ENCODE results near the gene TAF9B. TPM values are rescaled to one million over a fixed set of nuclear protein-coding genes. Genes with fewer than 3 reads are reported as not detected.

TAF9B gene
- polyA plus RNA-seq, 1 donor (not counting 4 experiments of a cell fraction or from before 2014, with no cell fraction given) = 20.4 TPM

DNA sequence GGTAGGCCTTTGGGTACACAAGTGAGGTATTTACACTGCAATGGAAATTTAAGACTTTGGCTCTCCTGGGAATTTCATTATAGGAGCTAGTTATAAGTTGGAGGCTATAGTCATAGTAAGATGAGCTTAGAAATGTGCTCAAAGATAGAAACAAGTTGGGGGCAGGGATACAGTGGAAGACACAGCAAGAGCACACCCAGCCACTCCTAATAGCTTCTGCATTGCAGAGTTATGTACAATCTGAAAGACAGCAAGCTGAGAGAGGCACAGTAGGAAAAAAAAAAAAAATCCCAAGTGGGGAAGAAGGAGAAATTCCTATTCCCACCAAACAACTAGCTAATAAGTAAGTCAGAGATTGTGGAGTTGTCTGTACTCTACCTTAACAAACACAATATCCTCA, 41.9 kb upstream of the TAF9B start:
- dilution Hi-C loops (cut with MboI; ENCODE audit: extremely low pct_ligation_motif_present, low sequenced_read_pairs) = no loop called here
- no peak for FAIRE-seq

DNA sequence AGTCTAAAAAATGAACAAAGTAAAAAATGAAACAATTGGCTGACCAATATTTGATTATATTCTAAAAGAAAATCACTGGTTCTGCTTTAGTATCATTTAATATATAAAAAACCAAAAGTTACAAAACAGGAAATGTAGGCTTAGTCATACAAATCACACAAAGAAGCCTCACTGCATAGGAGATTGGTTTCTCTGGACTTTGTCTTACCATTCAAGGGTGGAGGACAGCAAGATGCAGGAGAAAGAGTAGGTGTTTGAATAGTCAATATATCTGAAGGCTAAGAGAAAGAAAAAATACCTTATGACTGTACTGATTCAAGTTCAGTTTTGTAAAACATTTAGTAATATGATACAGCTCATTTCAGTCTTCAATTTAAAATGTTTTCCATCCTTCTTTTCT, 28.6 kb upstream of the TAF9B start:
- Histone ChIP-seq H4K20me1 (ENCODE audit: control insufficient read depth, extremely low read depth, insufficient read depth, low read length) (no peaks in the 10 kb centered on the region), H3K9ac (ENCODE audit: control insufficient read depth, extremely low read depth, insufficient read depth, low read length) (no peak overlapping the region), H3K4me3 (ENCODE audit: control insufficient read depth in 2 of 3, extremely low read depth in 1 of 3, insufficient read depth in 2 of 3, low read depth in 1 of 3, low read length in 3 of 3) (no peak overlapping the region), H3K27me3 (ENCODE audit: control insufficient read depth, extremely low read depth, insufficient read depth, low read length) (no peaks in the 10 kb centered on the region), H3K79me2 (ENCODE audit: control insufficient read depth, insufficient read depth, low read length) (no peaks in the 10 kb centered on the region), H2AFZ (ENCODE audit: control insufficient read depth, low read length) (no peak overlapping the region), H3K4me1 (ENCODE audit: control insufficient read depth, extremely low read depth, insufficient read depth, low read length) (no peaks in the 10 kb centered on the region), H3K36me3 (ENCODE audit: control insufficient read depth in 2 of 2, extremely low read depth in 1 of 2, insufficient read depth in 2 of 2, low read length in 2 of 2) (no peaks in the 10 kb centered on the region), H3K9me1 (ENCODE audit: control insufficient read depth, extremely low read depth, insufficient read depth, low read length) (no peaks in the 10 kb centered on the region), H3K27ac (ENCODE audit: control insufficient read depth, insufficient read depth, low read length) (no peak overlapping the region), H3K9me3 (ENCODE audit: control insufficient read depth, low read depth, low read length) (no peaks in the 10 kb centered on the region), H3K4me2 (ENCODE audit: control insufficient read depth, extremely low read depth, insufficient read depth, low read depth, low read length) (no peak overlapping the region)
- dilution Hi-C loops (cut with MboI; ENCODE audit: extremely low pct_ligation_motif_present, low sequenced_read_pairs) = no loop called here
- DNase-seq (ENCODE audit: low read depth, low spot score) = no peak
- TF ChIP-seq, protein P1, sequence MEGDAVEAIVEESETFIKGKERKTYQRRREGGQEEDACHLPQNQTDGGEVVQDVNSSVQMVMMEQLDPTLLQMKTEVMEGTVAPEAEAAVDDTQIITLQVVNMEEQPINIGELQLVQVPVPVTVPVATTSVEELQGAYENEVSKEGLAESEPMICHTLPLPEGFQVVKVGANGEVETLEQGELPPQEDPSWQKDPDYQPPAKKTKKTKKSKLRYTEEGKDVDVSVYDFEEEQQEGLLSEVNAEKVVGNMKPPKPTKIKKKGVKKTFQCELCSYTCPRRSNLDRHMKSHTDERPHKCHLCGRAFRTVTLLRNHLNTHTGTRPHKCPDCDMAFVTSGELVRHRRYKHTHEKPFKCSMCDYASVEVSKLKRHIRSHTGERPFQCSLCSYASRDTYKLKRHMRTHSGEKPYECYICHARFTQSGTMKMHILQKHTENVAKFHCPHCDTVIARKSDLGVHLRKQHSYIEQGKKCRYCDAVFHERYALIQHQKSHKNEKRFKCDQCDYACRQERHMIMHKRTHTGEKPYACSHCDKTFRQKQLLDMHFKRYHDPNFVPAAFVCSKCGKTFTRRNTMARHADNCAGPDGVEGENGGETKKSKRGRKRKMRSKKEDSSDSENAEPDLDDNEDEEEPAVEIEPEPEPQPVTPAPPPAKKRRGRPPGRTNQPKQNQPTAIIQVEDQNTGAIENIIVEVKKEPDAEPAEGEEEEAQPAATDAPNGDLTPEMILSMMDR (optimal IDR thresholded peaks at IDR 0.05 in 1 of 3, IDR thresholded peaks at IDR 0.05 in 1 of 3, conservative IDR thresholded peaks at IDR 0.05 in 1 of 3; ENCODE audit: extremely low read depth in 1 of 3, insufficient read depth in 2 of 3, low read length in 3 of 3) = no peak
- no peak for TF ChIP-seq EZH2 (IDR thresholded peaks at IDR 0.05; ENCODE audit: low read length)
- FAIRE-seq = no peak

More for the DNA sequence above, 41.9 kb upstream of the TAF9B start:
- no peaks in the 10 kb centered on the region for H4K20me1 ChIP-seq (ENCODE audit: control insufficient read depth, extremely low read depth, insufficient read depth, low read length)
- H3K9me1 ChIP-seq (ENCODE audit: control insufficient read depth, extremely low read depth, insufficient read depth, low read length) = no peaks in the 10 kb centered on the region
- no peak overlapping the region for H3K4me2 ChIP-seq (ENCODE audit: control insufficient read depth, extremely low read depth, insufficient read depth, low read depth, low read length)
- H3K27me3 ChIP-seq (ENCODE audit: control insufficient read depth, extremely low read depth, insufficient read depth, low read length) = no peaks in the 10 kb centered on the region
- no peaks in the 10 kb centered on the region for H3K79me2 ChIP-seq (ENCODE audit: control insufficient read depth, insufficient read depth, low read length)
- no peaks in the 10 kb centered on the region for H3K4me1 ChIP-seq (ENCODE audit: control insufficient read depth, extremely low read depth, insufficient read depth, low read length)
- H3K9me3 ChIP-seq (ENCODE audit: control insufficient read depth, low read depth, low read length) = no peaks in the 10 kb centered on the region
- H3K4me3 ChIP-seq (ENCODE audit: control insufficient read depth in 2 of 3, extremely low read depth in 1 of 3, insufficient read depth in 2 of 3, low read depth in 1 of 3, low read length in 3 of 3) = no peak overlapping the region
- no peak overlapping the region for H3K9ac ChIP-seq (ENCODE audit: control insufficient read depth, extremely low read depth, insufficient read depth, low read length)
- H2AFZ ChIP-seq (ENCODE audit: control insufficient read depth, low read length) = no peak overlapping the region
- DNase-seq (ENCODE audit: low read depth, low spot score) = no peak
- no peak overlapping the region for H3K27ac ChIP-seq (ENCODE audit: control insufficient read depth, insufficient read depth, low read length)
- TF ChIP-seq, protein P1 (optimal IDR thresholded peaks at IDR 0.05 in 1 of 3, IDR thresholded peaks at IDR 0.05 in 1 of 3, conservative IDR thresholded peaks at IDR 0.05 in 1 of 3; ENCODE audit: extremely low read depth in 1 of 3, insufficient read depth in 2 of 3, low read length in 3 of 3) = no peak
- no peak for TF ChIP-seq EZH2 (IDR thresholded peaks at IDR 0.05; ENCODE audit: low read length)
- H3K36me3 ChIP-seq (ENCODE audit: control insufficient read depth in 2 of 2, extremely low read depth in 1 of 2, insufficient read depth in 2 of 2, low read length in 2 of 2) = no peaks in the 10 kb centered on the region

Measured in keratinocyte (primary cell).